ENCODE measurements around the gene UCN2.
"Not testable (repeated sequence)": the region's sequence is repeated elsewhere in the genome, so short reads cannot be mapped to it uniquely, and the experiment has no call there.

Gene UCN2

GRCh38 chr3:48562367-48563095 lies 1.1 kb downstream of the UCN2 start:
- no peak for DNase-seq (ENCODE audit: low read depth in 2 of 2)

DNA sequence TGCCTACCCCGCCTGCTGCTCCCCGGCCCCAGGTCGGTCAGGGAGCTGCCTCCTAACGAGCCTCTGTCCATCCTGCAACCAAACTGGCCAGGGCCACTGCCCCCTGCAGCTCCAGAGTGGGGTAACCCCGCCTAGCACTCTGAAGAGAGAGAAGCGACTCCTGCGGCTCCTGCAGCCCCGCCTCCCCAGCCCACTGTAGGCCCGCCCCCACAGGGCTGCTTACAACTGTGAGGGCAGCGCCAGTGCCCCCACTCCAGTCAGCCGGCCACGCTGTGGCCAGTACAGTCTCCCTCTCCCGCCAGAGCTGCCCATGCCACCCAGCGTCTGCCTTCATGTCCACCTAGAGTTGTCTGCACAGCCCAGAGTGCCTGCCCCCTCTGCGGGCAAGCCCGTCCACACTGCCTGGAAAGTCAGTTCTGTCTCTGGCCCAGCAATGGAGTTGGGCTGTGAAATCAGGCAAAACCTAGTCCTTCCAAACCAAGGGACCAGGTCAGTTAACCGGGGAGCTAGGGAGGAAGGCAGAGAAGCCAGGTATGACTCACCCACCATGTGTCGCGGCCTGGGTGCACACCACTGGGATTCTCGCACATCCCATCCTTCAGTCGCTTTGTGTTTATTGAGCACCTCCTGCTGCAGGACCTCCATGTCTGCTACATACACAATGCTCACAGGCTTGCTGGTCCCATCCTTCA lies 2.4 kb downstream of the UCN2 start:
- no peak for DNase-seq (ENCODE audit: low read depth in 2 of 2)

DNA sequence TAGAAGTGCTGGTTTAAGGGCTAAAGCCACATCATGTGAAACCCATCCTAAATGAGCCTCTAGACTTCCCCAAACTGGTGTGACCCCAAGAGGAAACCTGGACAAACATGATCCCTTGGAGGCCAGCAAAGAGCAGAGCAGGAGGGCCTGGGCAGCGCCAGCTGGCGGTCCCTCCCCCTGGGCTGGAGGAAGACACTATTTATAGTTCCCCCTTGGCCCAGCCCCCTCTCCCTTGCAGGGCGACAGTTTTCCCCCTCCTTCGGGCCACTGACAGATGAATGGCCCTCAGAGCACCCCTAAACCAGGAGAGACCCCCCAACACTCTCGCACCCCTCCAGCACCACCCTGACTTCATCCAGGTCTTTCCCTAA lies 2.9 kb downstream of the UCN2 start:
- no peak for DNase-seq (ENCODE audit: low read depth in 2 of 2)

GRCh38 chr3:48558493-48559134 lies 5.0 kb downstream of the UCN2 start:
- no peak for DNase-seq (ENCODE audit: low read depth in 2 of 2)

DNA sequence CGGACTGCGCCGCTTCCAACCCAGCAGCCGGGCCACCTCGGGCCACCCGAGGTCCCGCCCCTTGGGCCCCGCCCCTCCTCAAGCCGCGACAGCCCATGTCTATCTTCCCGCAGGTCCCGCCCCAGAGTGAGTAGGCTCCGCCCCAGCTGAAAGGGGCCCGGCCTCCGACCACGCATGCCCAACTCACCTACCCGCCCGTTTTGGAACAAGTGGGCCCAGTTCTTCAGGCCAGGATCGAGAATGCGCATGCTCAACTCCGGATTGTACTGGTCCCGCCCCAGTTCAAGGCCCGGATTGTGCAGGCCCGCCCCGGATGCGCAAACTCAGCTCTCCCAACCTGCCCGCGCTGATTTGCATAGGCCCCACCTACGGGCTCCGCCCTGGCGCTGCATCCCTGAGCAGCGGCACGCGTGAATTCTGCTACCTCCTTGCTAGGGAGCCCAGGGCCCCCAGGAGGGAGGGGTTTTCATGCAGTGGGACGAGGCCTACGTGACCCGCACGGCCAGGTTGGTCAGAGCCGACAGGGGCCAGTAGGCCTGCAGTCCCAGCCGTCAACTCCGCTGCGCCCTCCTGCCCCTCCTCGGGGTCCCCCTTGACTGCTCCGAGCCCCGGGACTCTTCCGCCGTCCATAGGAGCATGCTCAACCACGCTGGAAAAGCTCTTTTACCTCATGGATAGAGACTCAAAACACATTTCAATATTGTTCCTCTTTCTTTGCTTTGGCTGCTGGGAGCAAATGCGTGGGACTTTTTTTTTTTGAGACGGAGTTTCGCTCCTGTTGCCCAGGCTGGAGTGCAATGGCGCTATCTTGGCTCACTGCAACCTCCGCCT lies 6.6 kb downstream of the UCN2 start, which contains the start of gene PFKFB4:
Gene PFKFB4 (minus strand): TSS at position 8 of the 831 bp plus-strand sequence. CDS start 26 bp downstream, outside the sequence.
- DNase-seq (ENCODE audit: low read depth in 2 of 2): peak; percentile 98 to 99

DNA sequence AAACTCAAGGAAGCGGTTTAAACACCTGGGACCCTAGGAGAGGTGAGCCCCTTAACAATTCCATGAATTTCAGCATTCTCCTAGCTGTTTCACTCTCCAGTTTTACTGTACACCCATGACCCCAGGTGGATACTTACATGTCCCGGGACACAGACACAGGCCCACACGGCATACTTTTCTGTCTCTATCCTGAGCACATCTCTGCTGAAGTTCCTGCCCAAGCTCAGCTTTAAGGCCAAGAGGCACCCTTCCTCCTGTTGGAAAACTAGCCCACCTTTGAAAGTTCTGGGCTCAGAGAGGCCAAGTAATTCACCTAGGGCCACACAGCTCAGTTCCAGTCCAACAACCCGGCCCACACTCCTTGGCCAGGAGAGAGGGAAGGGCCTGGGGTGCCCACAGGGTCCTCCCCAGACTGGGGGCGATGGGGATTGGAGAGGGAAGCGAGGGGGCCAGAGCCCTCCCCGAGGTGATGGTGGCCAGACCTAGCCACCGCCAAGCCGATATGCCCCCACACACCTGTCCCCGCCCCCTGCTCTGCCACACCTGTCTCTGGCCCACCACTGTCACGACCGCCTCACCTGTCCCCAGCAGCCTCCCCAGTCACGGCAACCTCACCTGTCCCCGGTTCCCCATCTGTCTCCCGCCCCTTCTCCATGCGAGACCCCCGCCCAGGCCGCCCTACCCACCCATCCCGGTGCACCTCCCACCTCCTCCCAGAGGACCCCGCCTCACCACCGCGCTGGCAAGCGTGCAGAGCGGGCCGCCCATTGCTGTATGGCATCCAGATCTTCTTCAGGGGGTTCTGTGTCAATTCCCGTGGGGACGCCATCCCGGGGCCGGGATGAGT lies 7.4 kb downstream of the UCN2 start:
- no peak for DNase-seq (ENCODE audit: low read depth in 2 of 2)

DNA sequence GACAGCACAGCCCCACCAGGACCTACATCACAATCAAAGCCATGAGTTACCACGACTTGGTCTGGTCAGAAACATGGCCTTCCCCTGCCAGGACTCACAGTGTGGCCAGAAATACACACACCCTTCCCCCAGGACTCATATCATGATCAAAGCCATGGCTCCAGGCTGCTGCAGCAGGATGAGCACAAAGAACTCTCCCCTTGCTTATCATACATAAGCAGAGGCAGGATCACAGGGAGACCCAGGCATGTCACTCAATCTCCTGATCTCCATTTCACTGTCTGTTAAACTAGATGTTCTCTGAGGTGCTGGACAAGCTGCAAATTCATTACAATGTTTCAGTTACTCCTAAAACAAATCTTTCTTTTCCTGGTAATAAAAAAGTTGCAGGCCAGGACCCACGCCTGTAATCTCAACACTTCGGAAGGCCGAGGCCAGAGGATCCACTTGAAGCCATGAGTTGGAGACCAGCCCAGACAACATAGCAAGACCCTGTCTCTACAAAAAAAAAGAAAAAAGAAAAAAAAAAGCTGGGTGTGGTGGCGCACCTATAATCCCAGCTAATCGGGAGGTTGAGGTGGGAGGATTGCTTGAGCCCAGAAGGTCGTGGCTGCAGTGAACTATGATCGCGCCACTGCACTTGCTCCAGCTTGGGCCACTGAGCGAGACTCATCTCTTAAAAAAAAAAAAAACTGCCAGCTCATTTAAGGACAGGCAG lies 8.2 kb downstream of the UCN2 start:
- no peak for DNase-seq (ENCODE audit: low read depth in 2 of 2)

GRCh38 chr3:48553886-48554845 lies 9.4 kb downstream of the UCN2 start:
- DNase-seq (ENCODE audit: low read depth in 2 of 2): no peak

GRCh38 chr3:48553361-48553760 lies 10.2 kb downstream of the UCN2 start:
- DNase-seq (ENCODE audit: low read depth in 2 of 2): no peak

GRCh38 chr3:48552111-48552951 lies 11.2 kb downstream of the UCN2 start:
- DNase-seq (ENCODE audit: low read depth in 2 of 2): no peak

- DNase-seq (ENCODE audit: low read depth in 2 of 2): not testable (repeated sequence)
Observed at GRCh38 chr3:48551651-48552050, 11.9 kb downstream of the UCN2 start.

DNA sequence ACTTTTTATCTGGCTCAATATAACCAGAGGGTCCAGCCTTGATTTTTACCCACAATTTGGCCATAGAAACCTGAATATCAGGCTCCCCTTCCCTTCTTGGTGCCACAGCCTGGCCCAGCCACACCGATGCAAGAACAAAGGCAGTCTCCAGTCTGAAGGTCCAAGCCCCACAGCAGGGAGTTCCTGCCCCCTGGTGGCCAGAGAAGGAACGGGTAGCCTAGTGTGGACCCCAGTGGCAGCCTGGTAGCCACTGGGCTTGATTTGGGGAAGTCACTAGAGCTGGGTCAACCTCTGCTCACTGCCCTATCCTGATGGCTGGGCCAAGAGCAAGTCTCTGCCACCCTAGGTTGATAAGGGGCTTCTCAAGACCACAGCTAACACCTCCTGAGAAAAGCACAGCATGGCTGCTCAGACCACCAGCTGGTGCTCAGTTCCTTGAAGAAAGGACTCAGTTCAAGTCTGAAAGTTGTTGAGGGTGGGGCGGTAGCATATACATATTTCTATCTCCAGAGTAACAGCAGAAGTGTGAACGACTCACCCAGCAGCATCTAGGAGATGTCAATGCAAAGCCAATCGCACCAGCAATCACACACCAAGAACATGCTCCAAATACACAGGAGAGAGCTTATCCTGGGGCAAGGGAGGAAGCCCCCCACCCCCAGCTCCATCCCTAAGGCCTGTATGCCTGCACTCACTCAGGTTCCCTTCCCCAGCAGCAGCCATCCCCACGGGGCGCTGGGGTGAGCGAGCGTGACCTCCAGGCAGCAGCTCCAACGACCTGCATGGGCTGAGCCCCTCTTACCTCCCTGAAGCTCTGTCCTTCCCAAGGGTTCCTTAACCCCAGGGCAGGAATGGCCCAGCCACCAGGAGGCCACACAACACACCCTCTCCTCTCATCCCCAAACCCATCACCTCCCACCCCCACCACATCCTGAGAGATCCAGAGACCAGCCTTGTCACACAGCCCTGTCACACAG lies 14.6 kb downstream of the UCN2 start:
- peak; percentile 65 to 73 for DNase-seq (ENCODE audit: low read depth in 2 of 2)

DNA sequence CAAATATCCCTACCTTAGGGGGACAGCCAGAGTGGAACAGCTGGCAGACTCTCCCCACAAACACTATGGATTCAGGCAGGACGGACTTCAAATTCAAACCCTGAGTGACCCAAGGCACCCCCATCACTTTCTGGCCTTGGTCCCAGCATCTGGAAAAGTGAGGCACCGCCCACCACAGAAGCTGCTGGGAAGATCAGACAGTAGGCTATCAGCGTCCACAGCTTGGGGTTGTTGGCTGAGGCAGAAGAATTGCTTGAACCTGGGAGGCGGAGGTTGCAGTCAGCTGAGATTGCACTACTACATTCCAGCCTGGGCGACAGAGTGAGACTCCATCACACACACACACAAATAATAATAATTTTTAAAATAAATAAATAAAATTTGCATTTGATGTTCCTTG lies 15.5 kb downstream of the UCN2 start:
- DNase-seq (ENCODE audit: low read depth in 2 of 2): no peak

- no peak for DNase-seq (ENCODE audit: low read depth in 2 of 2)
Observed at GRCh38 chr3:48546203-48546829, 17.3 kb downstream of the UCN2 start.

DNA sequence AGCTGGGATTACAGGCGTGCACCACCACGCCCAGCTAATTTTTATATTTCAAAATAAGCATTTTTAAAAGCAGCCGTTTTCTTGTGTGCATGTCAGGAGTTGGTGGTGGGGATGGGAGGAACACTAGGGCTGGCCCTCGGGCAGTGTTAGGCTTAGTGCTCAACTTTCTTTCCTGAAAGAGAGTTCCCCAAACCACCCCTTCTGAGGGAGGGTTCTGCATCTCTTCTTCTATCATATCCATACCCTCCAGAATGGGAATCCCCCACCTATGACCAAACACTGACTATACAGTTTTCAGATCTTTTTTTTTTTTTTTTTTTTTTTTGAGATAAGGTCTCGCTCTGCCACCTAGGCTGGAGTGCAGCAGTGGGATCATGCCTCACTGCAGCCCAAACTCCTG lies 19.4 kb downstream of the UCN2 start:
- DNase-seq (ENCODE audit: low read depth in 2 of 2): no peak

GRCh38 chr3:48543271-48543866 lies 20.2 kb downstream of the UCN2 start:
- no peak for DNase-seq (ENCODE audit: low read depth in 2 of 2)

Data from stimulated activated CD8-positive, alpha-beta memory T cell treated with anti-CD3 and anti-CD28 coated beads, Interleukin-2, amount 100 ng/mL, for 1 hour (primary cell).